Lower leg skin (tissue), 4 donors: Measurements from ENCODE around the gene TACC3. TPM values are rescaled to one million over a fixed set of nuclear protein-coding genes. Genes with fewer than 3 reads are reported as not detected.

Source experiments
- DNase-seq, 2 donors: peaks; one replicate each; pipeline ENCODE4 v3.0.0-alpha.2; 2019; ENCODE audit warnings: low spot score in 2 of 2
- H3K4me3 ChIP-seq: fragments of 200-600 bp; sonication (generic); 2 replicates; pipeline ENCODE4 v1.5.1; 2017; ENCODE audit warnings: mild to moderate bottlenecking, low read depth; ENCODE audit not compliant: poor library complexity, severe bottlenecking
- POLR2A ChIP-seq, 2 donors: fragments of 450-650 bp; IDR thresholded peaks; one replicate each; pipeline ENCODE4 v1.6.1; 2016 to 2017; ENCODE audit warnings: antibody characterized with exemption in 2 of 2, mild to moderate bottlenecking in 1 of 2, moderate library complexity in 1 of 2
- WGBS, 2 donors: methylation state at CpG; one replicate each; pipeline ENCODE4 v1.1.5; 2018; 5-methylcytosine and 5-hydroxymethylcytosine counted together
- intact Hi-C: fragments of 100-400 bp; cut with DNase I; formaldehyde crosslinking; loops from one replicate; pipeline ENCODE4 v1.15.0; 2023; ENCODE audit warnings: low total_unique reads
- total RNA-seq, 4 donors: library from RNA; depleted of rRNA; stranded (reverse); fragments of >200 nt; gene quantifications; one replicate each; pipeline ENCODE4 v1.1.0, GENCODE V29; 2016
- TF ChIP-seq, protein P1 (sequence below), 3 donors: fragments of 450-650 bp; IDR thresholded peaks; one replicate each; pipeline ENCODE4 v1.5.1; 2016; ENCODE audit warnings: antibody characterized with exemption in 3 of 3, mild to moderate bottlenecking in 3 of 3, moderate library complexity in 2 of 3

The TACC3 gene
- total RNA-seq, 4 donors from 2014 or later: 6.1 to 10.0 (median 7.9) TPM

DNA sequence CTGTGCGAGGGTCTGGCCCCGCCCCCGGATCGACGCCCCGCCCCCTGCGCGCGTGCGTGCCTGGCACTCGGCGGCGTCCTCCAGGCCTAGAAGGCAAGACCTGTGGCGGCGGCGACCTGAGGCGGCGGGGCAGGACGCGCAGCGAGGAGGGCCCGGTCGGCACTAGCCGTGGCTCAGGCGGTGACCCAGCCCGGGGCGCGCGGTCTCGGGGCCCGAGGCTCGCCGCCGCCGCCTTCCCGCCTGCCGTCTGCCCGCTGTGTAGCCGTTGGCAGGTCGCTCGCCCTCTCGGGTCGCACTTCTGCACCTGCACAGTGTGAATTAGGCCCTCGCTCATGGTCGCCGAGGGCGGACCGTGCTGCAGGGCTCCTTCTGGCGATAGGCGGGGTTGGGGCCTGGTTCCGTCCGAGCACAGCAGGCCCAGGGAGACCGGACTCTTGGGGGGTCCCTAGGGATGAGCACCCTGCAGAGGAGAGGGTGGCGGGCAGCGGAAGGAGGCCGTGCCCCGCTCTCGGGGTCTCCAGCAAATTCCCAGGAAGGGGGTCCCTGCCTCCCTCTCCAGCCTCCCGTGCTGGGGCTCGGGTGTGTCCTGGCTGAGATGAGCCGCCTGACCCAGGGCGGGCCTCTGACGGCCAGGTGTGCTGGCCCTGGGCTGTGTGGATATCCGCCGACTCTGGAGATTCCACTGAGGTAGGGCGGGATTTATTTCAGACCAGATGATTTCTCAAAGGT lies 36.7 kb upstream of the TACC3 start:
- intact Hi-C loops: no loop called here
- WGBS, 2 donors: 38 to 80% methylated on average over 3 to 31 of the region's 66 CpGs
- TF ChIP-seq POLR2A (IDR thresholded peaks at IDR 0.05): no peak
- TF ChIP-seq, protein P1, sequence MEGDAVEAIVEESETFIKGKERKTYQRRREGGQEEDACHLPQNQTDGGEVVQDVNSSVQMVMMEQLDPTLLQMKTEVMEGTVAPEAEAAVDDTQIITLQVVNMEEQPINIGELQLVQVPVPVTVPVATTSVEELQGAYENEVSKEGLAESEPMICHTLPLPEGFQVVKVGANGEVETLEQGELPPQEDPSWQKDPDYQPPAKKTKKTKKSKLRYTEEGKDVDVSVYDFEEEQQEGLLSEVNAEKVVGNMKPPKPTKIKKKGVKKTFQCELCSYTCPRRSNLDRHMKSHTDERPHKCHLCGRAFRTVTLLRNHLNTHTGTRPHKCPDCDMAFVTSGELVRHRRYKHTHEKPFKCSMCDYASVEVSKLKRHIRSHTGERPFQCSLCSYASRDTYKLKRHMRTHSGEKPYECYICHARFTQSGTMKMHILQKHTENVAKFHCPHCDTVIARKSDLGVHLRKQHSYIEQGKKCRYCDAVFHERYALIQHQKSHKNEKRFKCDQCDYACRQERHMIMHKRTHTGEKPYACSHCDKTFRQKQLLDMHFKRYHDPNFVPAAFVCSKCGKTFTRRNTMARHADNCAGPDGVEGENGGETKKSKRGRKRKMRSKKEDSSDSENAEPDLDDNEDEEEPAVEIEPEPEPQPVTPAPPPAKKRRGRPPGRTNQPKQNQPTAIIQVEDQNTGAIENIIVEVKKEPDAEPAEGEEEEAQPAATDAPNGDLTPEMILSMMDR (IDR thresholded peaks at IDR 0.05): no peak
- H3K4me3 ChIP-seq: peak overlapping the region; percentile 21
- peak; percentile 88 to 98 for DNase-seq

DNA sequence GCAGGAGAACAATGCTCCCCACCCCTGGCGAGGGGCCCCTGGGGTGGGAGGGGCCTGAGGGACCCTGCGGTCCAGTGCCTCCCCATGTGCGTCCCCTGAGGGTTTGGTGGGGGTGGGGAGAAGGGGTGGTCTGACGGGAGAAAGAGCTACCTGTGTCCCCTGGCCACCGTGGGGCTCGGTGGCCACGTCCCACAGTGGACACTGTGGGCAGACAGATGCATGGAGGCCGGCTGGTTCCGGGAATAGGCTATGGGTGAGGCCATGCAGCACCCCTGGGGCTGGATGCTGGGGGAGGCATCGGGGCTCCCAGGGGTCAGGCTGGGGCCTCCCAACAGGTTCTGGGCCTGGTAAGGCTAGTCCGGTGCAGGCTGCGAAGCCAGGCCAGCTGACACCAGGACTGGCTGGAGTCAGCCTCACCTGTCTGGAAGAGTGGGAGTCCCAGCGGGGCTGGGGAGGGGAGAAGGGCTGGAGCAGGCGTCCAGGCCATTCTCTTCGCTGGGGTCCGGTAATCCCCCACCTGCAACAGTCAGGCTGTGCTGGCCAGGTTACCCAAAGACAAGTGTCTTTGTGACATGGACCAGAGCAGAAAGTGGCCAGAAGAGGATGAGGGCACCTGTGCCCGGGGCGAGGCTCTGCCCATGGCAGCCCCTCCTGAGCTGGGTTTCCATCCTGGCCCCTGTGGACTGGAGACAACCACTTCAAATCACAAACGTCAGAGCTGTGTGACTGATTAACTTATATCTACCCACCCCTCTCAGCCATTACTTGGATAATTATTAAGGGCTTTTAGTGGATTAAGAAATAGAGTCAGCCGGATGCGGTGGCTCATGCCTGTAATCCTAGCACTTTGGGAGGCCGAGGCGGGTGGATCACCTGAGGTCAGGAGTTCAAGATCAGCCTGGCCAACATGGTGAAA lies 35.8 kb upstream of the TACC3 start:
- DNase-seq: no peak
- no peak overlapping the region for H3K4me3 ChIP-seq
- TF ChIP-seq, protein P1 (IDR thresholded peaks at IDR 0.05): no peak
- no peak for TF ChIP-seq POLR2A (IDR thresholded peaks at IDR 0.05)
- intact Hi-C loops: no loop called here
- 78 to 84% methylated on average over 13 to 22 of the region's 23 CpGs for WGBS, 2 donors

DNA sequence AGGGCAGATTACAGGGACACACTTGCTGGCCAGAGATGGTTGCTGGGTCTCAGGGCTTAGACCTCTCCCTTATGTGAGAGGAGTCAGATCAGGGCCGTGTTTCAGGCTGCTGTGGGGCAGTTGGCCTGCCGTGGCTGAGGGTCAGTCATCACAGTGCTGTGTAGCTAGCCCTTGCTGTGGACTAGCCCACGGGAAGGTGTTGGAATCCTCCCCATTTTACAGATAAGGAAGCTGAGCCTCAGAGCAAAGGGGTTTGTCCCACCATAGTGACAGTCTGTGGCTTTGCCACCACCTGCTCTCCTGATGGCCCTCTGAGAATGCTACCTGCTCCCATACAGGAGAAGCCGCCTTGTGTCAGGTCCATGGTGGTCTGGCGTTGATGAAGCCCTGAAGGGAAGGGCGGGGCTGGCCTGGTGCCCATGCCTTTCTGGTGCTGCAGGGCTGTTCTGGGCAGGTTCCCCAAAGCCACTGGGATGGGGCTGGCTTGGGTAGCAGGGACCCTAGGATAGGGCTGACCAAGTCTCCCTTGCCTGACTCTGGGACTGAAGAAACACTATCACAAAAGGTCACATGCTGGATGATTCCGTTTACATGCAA lies 34.8 kb upstream of the TACC3 start:
- intact Hi-C loops: no loop called here
- TF ChIP-seq, protein P1 (IDR thresholded peaks at IDR 0.05): no peak
- no peak for TF ChIP-seq POLR2A (IDR thresholded peaks at IDR 0.05)
- DNase-seq: no peak
- WGBS, 2 donors: 47 to 52% methylated on average over 7 of the region's 7 CpGs
- no peak overlapping the region for H3K4me3 ChIP-seq

DNA sequence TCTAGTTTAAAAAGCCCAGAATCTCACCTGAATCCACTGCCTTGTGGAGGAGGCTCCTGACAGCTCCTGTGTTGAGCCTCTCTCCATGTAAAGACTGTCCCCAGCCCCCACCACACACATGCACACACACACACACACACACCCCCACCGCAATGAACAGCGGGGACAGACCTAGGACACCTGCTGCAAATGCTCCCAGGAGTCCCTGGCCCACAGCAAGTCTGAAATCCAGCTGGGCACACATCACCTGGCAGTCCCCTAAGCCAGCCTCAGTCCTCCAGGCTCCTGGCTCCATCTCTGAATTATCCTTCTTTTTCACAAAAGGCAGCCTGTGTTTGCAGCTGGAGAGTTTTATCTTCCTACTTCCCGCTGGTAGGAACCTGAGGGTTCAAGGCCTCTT lies 30.6 kb upstream of the TACC3 start:
- 97 to 100% methylated on average over 3 of the region's 3 CpGs for WGBS, 2 donors
- intact Hi-C loops: loop anchor here (5.0 kb wide), 1 partner anchor 37 kb away; no protein-coding TSS in a partner anchor
- no peak for DNase-seq
- no peak for TF ChIP-seq POLR2A (IDR thresholded peaks at IDR 0.05)
- no peak overlapping the region for H3K4me3 ChIP-seq

DNA sequence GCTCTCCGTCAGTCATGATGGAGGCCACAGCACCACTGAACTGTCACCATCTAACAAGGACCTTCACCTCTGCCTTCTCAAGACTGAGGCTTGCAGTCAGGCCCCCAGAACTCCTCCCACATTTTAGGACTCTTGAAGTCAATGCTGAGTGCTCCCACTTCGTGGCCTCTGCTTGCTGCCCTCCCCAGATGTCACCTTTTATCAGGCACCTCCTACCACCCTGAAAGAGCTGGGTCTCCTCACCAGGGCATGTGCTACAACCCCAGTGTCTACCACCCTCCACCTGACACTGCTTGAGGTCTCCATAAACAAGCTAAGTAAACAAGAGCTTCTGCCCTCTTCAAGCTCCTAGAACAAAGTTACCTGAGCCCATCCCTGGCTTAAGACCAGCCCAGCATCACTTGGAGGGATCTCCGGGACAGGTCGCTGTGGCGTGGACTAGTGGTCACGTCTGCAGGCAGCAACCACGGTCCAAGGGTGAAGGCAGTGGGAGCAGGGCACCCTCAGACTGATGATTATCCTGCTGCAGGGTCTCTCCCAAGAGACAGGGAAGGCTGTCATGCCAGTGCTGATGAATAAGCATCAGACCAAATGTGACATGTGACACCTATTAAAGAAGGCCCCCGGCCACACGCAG lies 29.5 kb upstream of the TACC3 start:
- 80 to 82% methylated on average over 9 of the region's 9 CpGs for WGBS, 2 donors
- no peak for DNase-seq
- intact Hi-C loops: loop anchor here (5.0 kb wide), 1 partner anchor 35 kb away; no protein-coding TSS in a partner anchor
- no peak overlapping the region for H3K4me3 ChIP-seq
- no peak for TF ChIP-seq POLR2A (IDR thresholded peaks at IDR 0.05)
- TF ChIP-seq, protein P1 (IDR thresholded peaks at IDR 0.05): no peak
